ENCODE results near the gene PRDM16.

The PRDM16 gene

GRCh38 chr1:3140437-3140836 is 71.4 kb downstream of the PRDM16 start:
- no peak for DNase-seq (ENCODE audit: low read depth in 2 of 2)

- no peak for DNase-seq (ENCODE audit: low read depth in 2 of 2)
Measured at GRCh38 chr1:3141129-3141528, 72.1 kb downstream of the PRDM16 start.

- no peak for DNase-seq (ENCODE audit: low read depth in 2 of 2)
Measured at GRCh38 chr1:3141836-3142235, 72.8 kb downstream of the PRDM16 start.

- no peak for DNase-seq (ENCODE audit: low read depth in 2 of 2)
Measured at GRCh38 chr1:3142236-3142635, 73.2 kb downstream of the PRDM16 start.

GRCh38 chr1:3142751-3143150 is 73.7 kb downstream of the PRDM16 start:
- DNase-seq (ENCODE audit: low read depth in 2 of 2) = no peak

- DNase-seq (ENCODE audit: low read depth in 2 of 2) = no peak
Measured at GRCh38 chr1:3145532-3146325, 76.7 kb downstream of the PRDM16 start.

GRCh38 chr1:3146458-3146857 is 77.5 kb downstream of the PRDM16 start:
- DNase-seq (ENCODE audit: low read depth in 2 of 2) = no peak

- no peak for DNase-seq (ENCODE audit: low read depth in 2 of 2)
Measured at GRCh38 chr1:3146907-3147306, 77.9 kb downstream of the PRDM16 start.

- no peak for DNase-seq (ENCODE audit: low read depth in 2 of 2)
Measured at GRCh38 chr1:3148171-3148570, 79.2 kb downstream of the PRDM16 start.

GRCh38 chr1:3149277-3149676 is 80.3 kb downstream of the PRDM16 start:
- no peak for DNase-seq (ENCODE audit: low read depth in 2 of 2)

- DNase-seq (ENCODE audit: low read depth in 2 of 2) = no peak
Measured at GRCh38 chr1:3151456-3151855, 82.5 kb downstream of the PRDM16 start.

- DNase-seq (ENCODE audit: low read depth in 2 of 2) = no peak
Measured at GRCh38 chr1:3152143-3152542, 83.1 kb downstream of the PRDM16 start.

- DNase-seq (ENCODE audit: low read depth in 2 of 2) = no peak
Measured at GRCh38 chr1:3153197-3153596, 84.2 kb downstream of the PRDM16 start.

- no peak for DNase-seq (ENCODE audit: low read depth in 2 of 2)
Measured at GRCh38 chr1:3153902-3154795, 85.1 kb downstream of the PRDM16 start.

- DNase-seq (ENCODE audit: low read depth in 2 of 2) = no peak
Measured at GRCh38 chr1:3155056-3155925, 86.3 kb downstream of the PRDM16 start.

GRCh38 chr1:3155926-3156220 is 86.9 kb downstream of the PRDM16 start:
- DNase-seq (ENCODE audit: low read depth in 2 of 2) = no peak

GRCh38 chr1:3156936-3157335 is 87.9 kb downstream of the PRDM16 start:
- DNase-seq (ENCODE audit: low read depth in 2 of 2) = no peak

- DNase-seq (ENCODE audit: low read depth in 2 of 2) = no peak
Measured at GRCh38 chr1:3158347-3158746, 89.3 kb downstream of the PRDM16 start.

GRCh38 chr1:3159121-3159520 is 90.1 kb downstream of the PRDM16 start:
- DNase-seq (ENCODE audit: low read depth in 2 of 2) = no peak

- no peak for DNase-seq (ENCODE audit: low read depth in 2 of 2)
Measured at GRCh38 chr1:3159996-3160395, 91.0 kb downstream of the PRDM16 start.

- DNase-seq (ENCODE audit: low read depth in 2 of 2) = no peak
Measured at GRCh38 chr1:3160647-3161145, 91.7 kb downstream of the PRDM16 start.

All from activated CD4-positive, alpha-beta T cell treated with anti-CD3 and anti-CD28 coated beads for 24 hours (primary cell).